ENCODE data around the gene OPCML. TPM values are rescaled to one million over a fixed set of nuclear protein-coding genes. Genes with fewer than 3 reads are reported as not detected.

Gene OPCML
- total RNA-seq, 1 donor from 2014 or later, result not detected

GRCh38 chr11:133529807-133530500 lies 2.3 kb downstream of the OPCML start:
- intact Hi-C loops (cut with DNase I), result no loop called here
- Histone ChIP-seq H3K36me3 (no peaks in the 10 kb centered on the region), H3K27me3 (no peaks in the 10 kb centered on the region), H3K27ac (no peak overlapping the region), H3K4me3 (no peak overlapping the region), H3K4me1 (no peaks in the 10 kb centered on the region), H3K9me3 (no peaks in the 10 kb centered on the region)
- TF ChIP-seq POLR2A (IDR thresholded peaks at IDR 0.05) (no peak), POLR2AphosphoS5 (IDR thresholded peaks at IDR 0.05; ENCODE audit: insufficient read depth in 1 of 2, low read depth in 1 of 2) (no peak)
- TF ChIP-seq, protein P1, sequence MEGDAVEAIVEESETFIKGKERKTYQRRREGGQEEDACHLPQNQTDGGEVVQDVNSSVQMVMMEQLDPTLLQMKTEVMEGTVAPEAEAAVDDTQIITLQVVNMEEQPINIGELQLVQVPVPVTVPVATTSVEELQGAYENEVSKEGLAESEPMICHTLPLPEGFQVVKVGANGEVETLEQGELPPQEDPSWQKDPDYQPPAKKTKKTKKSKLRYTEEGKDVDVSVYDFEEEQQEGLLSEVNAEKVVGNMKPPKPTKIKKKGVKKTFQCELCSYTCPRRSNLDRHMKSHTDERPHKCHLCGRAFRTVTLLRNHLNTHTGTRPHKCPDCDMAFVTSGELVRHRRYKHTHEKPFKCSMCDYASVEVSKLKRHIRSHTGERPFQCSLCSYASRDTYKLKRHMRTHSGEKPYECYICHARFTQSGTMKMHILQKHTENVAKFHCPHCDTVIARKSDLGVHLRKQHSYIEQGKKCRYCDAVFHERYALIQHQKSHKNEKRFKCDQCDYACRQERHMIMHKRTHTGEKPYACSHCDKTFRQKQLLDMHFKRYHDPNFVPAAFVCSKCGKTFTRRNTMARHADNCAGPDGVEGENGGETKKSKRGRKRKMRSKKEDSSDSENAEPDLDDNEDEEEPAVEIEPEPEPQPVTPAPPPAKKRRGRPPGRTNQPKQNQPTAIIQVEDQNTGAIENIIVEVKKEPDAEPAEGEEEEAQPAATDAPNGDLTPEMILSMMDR (IDR thresholded peaks at IDR 0.05), result no peak
- no peak for DNase-seq (ENCODE audit: extremely low spot score in 2 of 2)

GRCh38 chr11:133526790-133527189 lies 5.5 kb downstream of the OPCML start:
- H3K36me3 ChIP-seq, result no peaks in the 10 kb centered on the region
- intact Hi-C loops (cut with DNase I), result no loop called here
- no peak for DNase-seq (ENCODE audit: extremely low spot score in 2 of 2)
- no peaks in the 10 kb centered on the region for H3K4me1 ChIP-seq
- no peak overlapping the region for H3K27ac ChIP-seq
- H3K27me3 ChIP-seq, result no peaks in the 10 kb centered on the region
- no peak overlapping the region for H3K4me3 ChIP-seq
- no peaks in the 10 kb centered on the region for H3K9me3 ChIP-seq
- TF ChIP-seq, protein P1 (IDR thresholded peaks at IDR 0.05), result no peak
- TF ChIP-seq POLR2A (IDR thresholded peaks at IDR 0.05) (no peak), POLR2AphosphoS5 (IDR thresholded peaks at IDR 0.05; ENCODE audit: insufficient read depth in 1 of 2, low read depth in 1 of 2) (no peak)

- DNase-seq (ENCODE audit: extremely low spot score in 2 of 2), result no peak
- Histone ChIP-seq H3K4me1 (no peaks in the 10 kb centered on the region), H3K27ac (no peak overlapping the region), H3K9me3 (no peaks in the 10 kb centered on the region), H3K4me3 (no peak overlapping the region), H3K36me3 (no peaks in the 10 kb centered on the region), H3K27me3 (no peaks in the 10 kb centered on the region)
- intact Hi-C loops (cut with DNase I), result no loop called here
- no peak for TF ChIP-seq POLR2AphosphoS5 (IDR thresholded peaks at IDR 0.05; ENCODE audit: insufficient read depth in 1 of 2, low read depth in 1 of 2)
- TF ChIP-seq, protein P1 (IDR thresholded peaks at IDR 0.05), result no peak
These were observed 6.3 kb downstream of the OPCML start for GRCh38 chr11:133525976-133526375.

DNA sequence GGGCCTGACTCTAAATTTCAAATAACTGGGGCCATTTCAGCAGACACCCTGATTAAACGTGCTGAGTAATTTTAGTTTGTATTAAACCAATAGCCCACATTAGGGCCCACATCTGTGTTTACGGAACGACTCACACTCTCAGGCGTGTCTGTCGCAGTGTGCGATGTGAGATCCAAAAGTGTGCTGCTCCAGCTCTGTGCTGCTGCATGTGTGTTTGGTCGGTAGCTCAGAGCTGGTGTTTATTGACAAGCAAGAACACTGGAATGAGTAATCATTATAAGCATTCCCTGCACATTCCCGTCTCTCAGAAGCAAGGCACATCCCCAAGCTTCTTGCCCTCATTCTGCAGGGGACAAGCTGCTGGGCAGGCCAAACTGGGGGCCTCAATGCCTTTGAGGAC lies 7.8 kb downstream of the OPCML start:
- H3K27me3 ChIP-seq, result no peaks in the 10 kb centered on the region
- H3K4me3 ChIP-seq, result no peak overlapping the region
- H3K9me3 ChIP-seq, result no peaks in the 10 kb centered on the region
- no peak for DNase-seq (ENCODE audit: extremely low spot score in 2 of 2)
- intact Hi-C loops (cut with DNase I), result no loop called here
- H3K36me3 ChIP-seq, result no peaks in the 10 kb centered on the region
- H3K4me1 ChIP-seq, result no peaks in the 10 kb centered on the region
- TF ChIP-seq, protein P1 (IDR thresholded peaks at IDR 0.05), result no peak
- TF ChIP-seq POLR2AphosphoS5 (IDR thresholded peaks at IDR 0.05; ENCODE audit: insufficient read depth in 1 of 2, low read depth in 1 of 2), result no peak
- H3K27ac ChIP-seq, result no peak overlapping the region

GRCh38 chr11:133522344-133522743 lies 10.0 kb downstream of the OPCML start:
- no peaks in the 10 kb centered on the region for H3K36me3 ChIP-seq
- no peaks in the 10 kb centered on the region for H3K27me3 ChIP-seq
- H3K27ac ChIP-seq, result no peak overlapping the region
- H3K4me3 ChIP-seq, result no peak overlapping the region
- H3K4me1 ChIP-seq, result no peaks in the 10 kb centered on the region
- no peaks in the 10 kb centered on the region for H3K9me3 ChIP-seq
- TF ChIP-seq, protein P1 (IDR thresholded peaks at IDR 0.05), result no peak
- TF ChIP-seq POLR2AphosphoS5 (IDR thresholded peaks at IDR 0.05; ENCODE audit: insufficient read depth in 1 of 2, low read depth in 1 of 2) (no peak), POLR2A (IDR thresholded peaks at IDR 0.05) (no peak)
- DNase-seq (ENCODE audit: extremely low spot score in 2 of 2), result no peak
- intact Hi-C loops (cut with DNase I), result no loop called here

Data from vagina (tissue), 2 donors.